ENCODE data around the gene SF3B3.

DNA sequence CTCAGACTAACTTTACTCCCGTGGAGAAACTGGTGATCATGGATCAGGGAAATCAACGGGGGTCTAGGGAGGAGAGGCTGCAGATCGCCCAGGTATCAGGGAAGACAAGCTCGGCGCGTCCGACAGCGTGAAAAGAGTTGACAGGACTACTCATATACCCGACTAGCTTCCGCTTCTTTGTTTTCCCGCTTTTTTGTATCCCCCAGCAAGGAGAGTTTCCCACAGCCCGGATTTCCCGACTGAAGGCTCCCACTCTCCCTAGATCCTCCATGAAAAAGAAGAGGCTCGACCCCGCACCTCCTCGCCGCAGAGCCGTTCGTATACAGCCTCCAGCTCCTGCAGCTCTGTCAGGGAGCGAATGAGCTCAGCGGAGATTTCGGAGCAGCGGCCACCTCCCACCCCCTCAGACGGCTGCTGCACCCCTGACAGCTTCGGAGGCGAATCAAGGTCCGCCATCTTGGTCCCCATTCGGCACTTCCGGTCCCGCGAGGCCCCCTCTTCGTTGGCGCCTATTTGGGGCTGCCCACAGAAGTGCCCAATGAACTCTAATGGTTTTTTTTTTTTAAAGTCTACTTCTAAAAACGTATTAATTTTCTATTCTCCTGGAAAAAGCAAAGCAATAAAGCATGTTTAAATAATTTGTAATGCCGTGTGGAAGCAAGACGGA lies 407 bp upstream of the SF3B3 start, which contains the start of gene COG4:
- peak; percentile 83 for TF ChIP-seq POLR2A (IDR thresholded peaks at IDR 0.05; ENCODE audit: low read depth, low read length)
- TF ChIP-seq CTCF (IDR thresholded peaks at IDR 0.05; ENCODE audit: extremely low read depth in 1 of 2, insufficient read depth in 1 of 2, low read depth in 1 of 2, low read length in 2 of 2) = no peak
- TF ChIP-seq MAX (IDR thresholded peaks at IDR 0.05; ENCODE audit: insufficient read depth, insufficient read length) = no peak
- no peak for TF ChIP-seq GATA2 (IDR thresholded peaks at IDR 0.05; ENCODE audit: insufficient read depth, insufficient read length, low read depth, low read length)
- peak; percentile 90 for TF ChIP-seq POLR2AphosphoS5 (IDR thresholded peaks at IDR 0.05; ENCODE audit: insufficient read depth, low read depth, low read length)
- TF ChIP-seq EZH2 (IDR thresholded peaks at IDR 0.05; ENCODE audit: borderline replicate concordance, low read depth, low read length, severe bottlenecking) = no peak
- no peak for TF ChIP-seq FOS (IDR thresholded peaks at IDR 0.05; ENCODE audit: borderline replicate concordance, insufficient read depth, low read length)
- no peak for TF ChIP-seq MYC (IDR thresholded peaks at IDR 0.05; ENCODE audit: low read depth, low read length)
- TF ChIP-seq JUN (IDR thresholded peaks at IDR 0.05; ENCODE audit: borderline replicate concordance, insufficient read depth, insufficient read length, low read depth) = no peak

Data from endothelial cell of umbilical vein (primary cell).